DMS153 treated with DMSO at 0.1 percent for 48 hours (cell line): ENCODE measurements around the gene PSMB9.
A peak's percentile ranks its signal among the peaks of the same experiment; 100 is the strongest.
"Not testable (repeated sequence)": the region's sequence is repeated elsewhere in the genome, so short reads cannot be mapped to it uniquely, and the experiment has no call there.

Experiments
- DNase-seq: peaks from one replicate; lab custom pipeline; 2025; ENCODE audit not compliant: unreplicated experiment; lab: John Stamatoyannopoulos, UW

Gene PSMB9

GRCh38 chr6:32853541-32854375 lies at the start of gene PSMB9, which contains the start of gene TAP1:
PSMB9 (plus strand) TSS chr6:32854192; CDS start chr6:32854230, 38 bp downstream.
TAP1 (minus strand) TSS chr6:32853704; CDS start chr6:32853636, 68 bp downstream.
- peak; percentile 86 for DNase-seq

GRCh38 chr6:32805404-32805803 lies 48.6 kb upstream of the PSMB9 start:
- not testable (repeated sequence) for DNase-seq

- DNase-seq, result no peak
Observed at GRCh38 chr6:32807020-32807580, 46.9 kb upstream of the PSMB9 start.

- no peak for DNase-seq
Observed at GRCh38 chr6:32809171-32809570, 44.8 kb upstream of the PSMB9 start.

GRCh38 chr6:32814145-32814544 lies 39.8 kb upstream of the PSMB9 start:
- no peak for DNase-seq

GRCh38 chr6:32815115-32815514 lies 38.9 kb upstream of the PSMB9 start:
- no peak for DNase-seq

- no peak for DNase-seq
Observed at GRCh38 chr6:32815996-32816395, 38.0 kb upstream of the PSMB9 start.

- no peak for DNase-seq
Observed at GRCh38 chr6:32816746-32817204, 37.2 kb upstream of the PSMB9 start, which contains the start of gene HLA-DOB. HLA-DOB (minus strand) TSS chr6:32817002; CDS start chr6:32816951, 51 bp downstream.

GRCh38 chr6:32818867-32819266 lies 35.1 kb upstream of the PSMB9 start:
- no peak for DNase-seq

GRCh38 chr6:32819729-32820128 lies 34.3 kb upstream of the PSMB9 start:
- no peak for DNase-seq

- DNase-seq, result no peak
Observed at GRCh38 chr6:32825966-32826365, 28.0 kb upstream of the PSMB9 start.

GRCh38 chr6:32827025-32827424 lies 27.0 kb upstream of the PSMB9 start:
- no peak for DNase-seq

- DNase-seq, result no peak
Observed at GRCh38 chr6:32829495-32829894, 24.5 kb upstream of the PSMB9 start.

- no peak for DNase-seq
Observed at GRCh38 chr6:32830017-32830416, 24.0 kb upstream of the PSMB9 start.

- DNase-seq, result no peak
Observed at GRCh38 chr6:32830936-32831335, 23.1 kb upstream of the PSMB9 start.

- DNase-seq, result no peak
Observed at GRCh38 chr6:32832535-32832934, 21.5 kb upstream of the PSMB9 start.

GRCh38 chr6:32833664-32834063 lies 20.3 kb upstream of the PSMB9 start:
- DNase-seq, result no peak

- no peak for DNase-seq
Observed at GRCh38 chr6:32835167-32835893, 18.7 kb upstream of the PSMB9 start.

GRCh38 chr6:32836873-32837272 lies 17.1 kb upstream of the PSMB9 start:
- no peak for DNase-seq

GRCh38 chr6:32837651-32838113 lies 16.3 kb upstream of the PSMB9 start:
- no peak for DNase-seq
